Fibroblast of skin of scalp (primary cell): ENCODE results near the gene SH3GLB2.
"Not testable (repeated sequence)": the region's sequence is repeated elsewhere in the genome, so short reads cannot be mapped to it uniquely, and the experiment has no call there.

Experiments
- DNase-seq: peaks from one replicate; pipeline ENCODE4 v3.0.0-alpha.2; 2013

SH3GLB2 gene

DNA sequence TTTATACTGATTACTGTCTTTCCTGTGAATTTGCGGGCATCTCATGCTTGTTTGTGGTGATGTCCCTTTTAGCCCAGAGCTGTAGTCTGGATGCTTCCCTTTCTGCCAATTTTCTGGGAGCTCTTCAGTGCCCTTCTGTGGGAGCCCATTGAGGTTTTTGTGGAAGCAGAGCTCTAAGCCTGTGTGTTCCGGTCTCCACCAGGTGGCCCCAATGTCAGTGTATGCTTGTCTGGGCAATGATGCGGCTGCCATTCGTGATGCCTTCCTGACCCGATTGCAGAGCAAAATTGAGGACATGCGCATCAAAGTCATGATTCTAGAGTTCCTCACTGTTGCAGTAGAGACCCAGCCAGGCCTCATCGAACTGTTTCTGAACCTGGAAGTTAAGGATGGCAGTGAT lies 35.1 kb downstream of the SH3GLB2 start:
- peak; percentile 14 for DNase-seq

DNA sequence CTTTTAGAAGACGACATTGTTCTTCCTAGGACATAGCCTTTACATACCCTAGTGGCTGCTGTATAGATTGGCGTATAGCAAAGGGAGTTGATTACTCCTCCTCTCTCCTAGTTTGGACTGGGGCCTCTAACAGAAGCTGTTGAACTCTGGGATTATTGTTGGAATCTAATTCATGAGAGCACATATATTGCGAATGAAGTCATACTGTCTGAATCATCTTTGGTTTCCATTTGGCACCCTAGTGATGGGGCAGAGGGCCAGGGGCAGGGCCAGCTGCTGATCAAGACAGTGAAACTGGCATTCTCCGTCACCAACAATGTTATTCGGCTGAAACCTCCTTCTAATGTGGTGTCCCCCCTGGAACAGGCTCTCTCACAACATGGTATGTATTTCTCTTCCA lies 40.3 kb downstream of the SH3GLB2 start:
- DNase-seq, result peak; percentile 90

DNA sequence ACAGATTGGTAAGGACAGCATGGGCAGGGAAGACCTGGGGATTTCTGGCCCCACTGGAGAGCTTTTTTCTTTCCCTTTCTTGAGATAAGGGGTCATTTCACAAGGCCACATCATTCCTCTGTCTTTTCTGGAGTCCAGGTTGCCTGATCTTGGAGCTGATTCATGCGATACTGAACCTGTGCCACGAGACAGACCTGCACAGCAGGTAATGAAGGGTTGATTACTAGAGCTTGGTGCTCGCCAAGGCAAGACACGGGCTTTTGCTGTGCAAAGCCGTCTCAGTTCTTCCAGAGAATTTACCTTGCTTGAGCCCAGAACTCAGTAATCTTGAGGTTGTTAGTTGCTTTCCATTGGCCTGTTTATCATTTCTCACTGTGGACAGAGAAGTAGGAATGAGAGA lies 41.5 kb downstream of the SH3GLB2 start:
- DNase-seq, result no peak

DNA sequence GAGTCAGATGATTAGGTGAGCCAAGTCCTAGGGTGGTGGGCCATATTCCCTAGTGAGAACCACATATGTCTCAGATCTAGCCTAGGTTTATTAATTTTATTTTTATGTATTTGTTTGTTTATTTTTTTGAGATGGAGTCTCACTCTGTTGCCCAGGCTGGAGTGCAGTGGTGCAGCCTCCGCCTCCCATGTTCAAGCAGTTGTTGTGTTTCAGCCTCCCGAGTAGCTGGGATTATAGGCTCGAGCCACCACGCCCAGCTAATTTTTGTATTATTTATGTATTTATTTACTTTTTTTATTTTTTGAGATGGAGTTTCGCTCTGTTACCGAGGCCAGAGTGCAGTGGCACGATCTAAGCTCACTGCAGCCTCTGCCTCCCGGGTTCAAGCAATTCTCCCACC lies 44.6 kb downstream of the SH3GLB2 start:
- no peak for DNase-seq

DNA sequence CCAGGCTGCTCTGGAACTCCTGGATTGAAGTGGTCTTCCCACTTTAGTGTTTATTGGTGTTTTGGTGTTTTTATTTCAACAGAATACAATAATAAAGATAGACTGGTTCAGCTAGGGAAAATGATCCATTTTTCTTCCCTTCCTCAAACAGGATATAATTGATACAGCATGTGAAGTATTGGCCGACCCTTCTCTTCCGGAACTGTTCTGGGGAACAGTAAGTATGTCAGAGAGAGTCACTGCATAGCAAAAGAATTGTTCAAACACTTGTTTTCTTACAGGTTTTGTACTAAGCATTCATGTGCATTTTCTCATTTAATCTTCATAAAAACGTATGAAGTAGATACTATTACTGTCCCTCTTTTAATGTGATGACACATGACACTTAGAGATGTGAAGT lies 49.0 kb downstream of the SH3GLB2 start:
- DNase-seq, result no peak

DNA sequence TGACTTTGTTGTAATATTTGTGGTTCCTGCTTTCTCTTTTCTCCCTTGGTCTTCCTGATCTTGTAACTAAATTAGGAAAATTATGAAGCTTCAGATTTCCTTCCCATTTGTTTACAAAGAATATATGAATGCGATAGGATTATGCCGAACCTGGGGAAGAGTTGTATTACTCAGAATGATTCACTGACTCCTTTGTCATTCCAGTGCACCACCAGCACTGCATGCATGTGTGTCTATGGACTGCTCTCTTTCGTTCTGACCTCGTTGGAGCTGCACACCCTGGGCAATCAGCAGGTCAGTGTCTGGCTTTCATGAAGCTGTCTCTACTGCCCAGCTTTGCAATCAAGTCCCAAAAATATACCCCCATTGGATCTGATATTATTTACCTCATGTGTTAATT lies 55.2 kb downstream of the SH3GLB2 start:
- DNase-seq, result peak; percentile 45

DNA sequence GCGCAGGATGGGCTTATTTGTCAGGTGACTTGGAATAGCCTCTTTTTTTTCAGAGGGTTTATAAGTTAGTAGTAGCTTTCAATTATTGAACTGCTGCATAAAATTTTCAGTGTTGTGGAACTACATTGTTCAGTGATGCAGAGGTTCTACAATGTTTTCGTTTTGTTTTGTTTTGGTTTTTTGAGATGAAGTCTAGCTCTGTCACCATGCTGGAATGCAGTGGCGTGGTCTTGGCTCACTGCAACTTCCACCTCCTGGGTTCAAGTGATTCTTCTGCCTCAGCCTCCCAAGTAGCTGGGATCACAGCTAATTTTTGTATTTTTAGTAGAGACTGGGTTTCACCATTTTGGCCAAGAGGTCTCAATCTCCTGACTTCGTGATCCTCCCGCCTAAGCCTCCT lies 58.6 kb downstream of the SH3GLB2 start:
- peak; percentile 57 for DNase-seq

DNA sequence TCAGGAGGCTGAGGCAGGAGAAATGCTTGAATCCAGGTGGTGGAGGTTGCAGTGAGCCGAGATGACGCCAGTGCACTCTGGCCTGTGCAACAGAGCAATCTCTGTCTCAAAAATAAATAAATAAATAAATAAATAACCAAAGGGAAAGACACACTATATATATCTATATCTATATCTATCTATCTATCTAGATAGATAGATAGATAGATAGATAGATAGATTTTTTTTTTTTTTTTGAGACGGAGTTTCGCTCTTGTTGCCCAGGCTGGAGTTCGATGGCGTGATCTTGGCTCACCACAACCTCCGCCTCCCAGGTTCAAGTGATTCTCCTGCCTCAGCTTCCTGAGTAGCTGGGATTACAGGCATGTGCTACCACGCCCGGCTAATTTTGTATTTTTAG lies 66.7 kb downstream of the SH3GLB2 start:
- not testable (repeated sequence) for DNase-seq
